WTC11 (cell line): ENCODE measurements around the gene LYRM2. TPM values are rescaled to one million over a fixed set of nuclear protein-coding genes. Genes with fewer than 3 reads are reported as not detected.
A peak's percentile ranks its signal among the peaks of the same experiment; 100 is the strongest.

Experiments
- ATAC-seq: fragments of 200-7000 bp; cut with Tn5 transposase; 2 replicates; pipeline ENCODE4 v1.10.0; 2021; ENCODE audit warnings: mild to moderate bottlenecking, moderate library complexity
- CTCF ChIA-PET: fragments of 300-600 bp; sonication (Branson Sonifier 250); formaldehyde crosslinking; loops from one replicate; lab custom pipeline; 2021; ENCODE audit warnings: antibody characterized with exemption; lab: Charles Lee
- POLR2A ChIA-PET: fragments of 350-600 bp; sonication (Branson Sonifier 250); formaldehyde crosslinking; loops from one replicate; lab custom pipeline; 2021; ENCODE audit warnings: antibody characterized with exemption; lab: Charles Lee
- DNase-seq: peaks from one replicate; pipeline ENCODE4 v3.0.0; 2021; ENCODE audit warnings: low spot score
- H3K27ac Mint-ChIP-seq: 2 replicates; pipeline ENCODE4 v1.8.0; 2021; ENCODE audit warnings: mixed read lengths
- H3K27me3 Mint-ChIP-seq: 2 replicates; pipeline ENCODE4 v1.8.0; 2021; ENCODE audit warnings: low read depth, mild to moderate bottlenecking, moderate library complexity, mixed read lengths
- H3K36me3 Mint-ChIP-seq: 2 replicates; pipeline ENCODE4 v1.8.0; 2021; ENCODE audit warnings: mixed read lengths
- H3K4me1 Mint-ChIP-seq: 2 replicates; pipeline ENCODE4 v1.8.0; 2022; ENCODE audit warnings: mixed read lengths
- H3K4me3 Mint-ChIP-seq: 2 replicates; pipeline ENCODE4 v1.8.0; 2021; ENCODE audit warnings: mild to moderate bottlenecking, moderate library complexity, mixed read lengths
- H3K9me3 Mint-ChIP-seq: 2 replicates; pipeline ENCODE4 v1.8.0; 2021; ENCODE audit warnings: mixed read lengths
- ATF1 ChIP-seq: sonication (generic); formaldehyde crosslinking; IDR thresholded peaks from 2 replicates; pipeline ENCODE4 v1.8.1; 2023; ENCODE audit warnings: mild to moderate bottlenecking, moderate library complexity, missing genetic modification reagents
- CREM ChIP-seq: sonication (generic); formaldehyde crosslinking; IDR thresholded peaks from 2 replicates; pipeline ENCODE4 v1.8.1; 2022; ENCODE audit warnings: mild to moderate bottlenecking, missing genetic modification reagents, moderate library complexity
- ESRRA ChIP-seq: sonication (generic); formaldehyde crosslinking; IDR thresholded peaks from 2 replicates; pipeline ENCODE4 v1.8.1; 2022; ENCODE audit warnings: mild to moderate bottlenecking, missing genetic modification reagents, borderline replicate concordance
- FOXK1 ChIP-seq: sonication (generic); formaldehyde crosslinking; IDR thresholded peaks from 2 replicates; pipeline ENCODE4 v1.8.0; 2022; ENCODE audit warnings: mild to moderate bottlenecking, moderate library complexity, missing genetic modification reagents
- FOXP1 ChIP-seq: sonication (generic); formaldehyde crosslinking; IDR thresholded peaks from 2 replicates; pipeline ENCODE4 v1.8.0; 2022; ENCODE audit warnings: missing genetic modification reagents, mild to moderate bottlenecking, moderate library complexity, borderline replicate concordance
- GTF2I ChIP-seq: fragments of 250-450 bp; sonication (Bioruptor Pico); conservative IDR thresholded peaks from 2 replicates; pipeline ENCODE4 v1.4.0; 2021; ENCODE audit warnings: mild to moderate bottlenecking
- MYBL2 ChIP-seq: sonication (generic); formaldehyde crosslinking; IDR thresholded peaks from 2 replicates; pipeline ENCODE4 v1.8.1; 2023; ENCODE audit warnings: mild to moderate bottlenecking, moderate library complexity, missing genetic modification reagents
- TP53 ChIP-seq: sonication (generic); formaldehyde crosslinking; IDR thresholded peaks from 2 replicates; pipeline ENCODE4 v1.8.1; 2023; ENCODE audit warnings: mild to moderate bottlenecking, missing genetic modification reagents
- ZNF416 ChIP-seq: fragments of 250-450 bp; sonication (Bioruptor Pico); IDR thresholded peaks from 2 replicates; pipeline ENCODE4 v1.9.0; 2021; ENCODE audit warnings: mild to moderate bottlenecking, inconsistent platforms
- ZNF423 ChIP-seq: fragments of 250-450 bp; sonication (Bioruptor Pico); IDR thresholded peaks from 2 replicates; pipeline ENCODE4 v2.1.2; 2022; ENCODE audit warnings: mild to moderate bottlenecking, moderate library complexity
- total RNA-seq: library from RNA; stranded (reverse); gene quantifications from 3 replicates; pipeline ENCODE4 v1.2.3, GENCODE V29; 2021
- TF ChIP-seq, protein P1 (sequence below): fragments of 250-450 bp; sonication (Bioruptor Pico); IDR thresholded peaks from 2 replicates; pipeline ENCODE4 v1.9.0; 2021; ENCODE audit warnings: mild to moderate bottlenecking
- TF ChIP-seq, protein P2 (sequence below): sonication (generic); formaldehyde crosslinking; IDR thresholded peaks from 2 replicates; pipeline ENCODE4 v1.8.0; 2023; ENCODE audit warnings: missing genetic modification reagents, mild to moderate bottlenecking, borderline replicate concordance
- TF ChIP-seq, protein P3 (sequence below): sonication (generic); formaldehyde crosslinking; IDR thresholded peaks from 2 replicates; pipeline ENCODE4 v1.8.1; 2023; ENCODE audit warnings: mild to moderate bottlenecking, missing genetic modification reagents, borderline replicate concordance
- TF ChIP-seq, protein P4 (sequence below): sonication (generic); formaldehyde crosslinking; IDR thresholded peaks from 2 replicates; pipeline ENCODE4 v1.8.0; 2022; ENCODE audit warnings: missing genetic modification reagents
- TF ChIP-seq, protein P5 (sequence below): fragments of 250-450 bp; sonication (Bioruptor Pico); IDR thresholded peaks from 2 replicates; pipeline ENCODE4 v1.9.0; 2021; ENCODE audit warnings: mild to moderate bottlenecking
- TF ChIP-seq, protein P6 (sequence below): sonication (generic); formaldehyde crosslinking; IDR thresholded peaks from 2 replicates; pipeline ENCODE4 v1.8.0; 2022; ENCODE audit warnings: mild to moderate bottlenecking, missing genetic modification reagents

Gene LYRM2
- total RNA-seq, 1 experiment from 2014 or later = 22.2 TPM

DNA sequence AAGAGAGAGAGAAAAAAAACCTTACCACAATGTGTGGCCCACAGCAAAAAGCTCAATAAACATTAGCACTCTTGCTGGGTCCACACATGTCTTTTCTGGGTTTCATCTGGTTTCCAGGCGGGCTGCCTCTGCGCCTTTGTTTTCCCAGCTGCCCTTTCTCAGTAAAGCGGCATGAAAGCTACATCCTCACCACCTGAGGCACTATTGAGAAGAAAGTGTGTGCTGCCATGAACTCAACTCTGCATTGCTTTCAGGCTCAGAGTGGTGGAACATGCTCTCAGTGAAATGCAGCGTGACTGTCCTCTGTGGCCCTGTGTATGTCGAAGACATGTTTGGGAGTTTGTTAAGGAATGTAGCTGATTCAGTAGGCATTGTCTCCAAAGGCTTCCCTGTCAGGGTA is 102.3 kb downstream of the LYRM2 start:
- no peak for TF ChIP-seq GTF2I (CRISPR knock-in tag)
- TF ChIP-seq MYBL2 = no peak
- TF ChIP-seq, protein P1, sequence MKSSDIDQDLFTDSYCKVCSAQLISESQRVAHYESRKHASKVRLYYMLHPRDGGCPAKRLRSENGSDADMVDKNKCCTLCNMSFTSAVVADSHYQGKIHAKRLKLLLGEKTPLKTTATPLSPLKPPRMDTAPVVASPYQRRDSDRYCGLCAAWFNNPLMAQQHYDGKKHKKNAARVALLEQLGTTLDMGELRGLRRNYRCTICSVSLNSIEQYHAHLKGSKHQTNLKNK (CRISPR knock-in tag) = no peak
- TF ChIP-seq, protein P2, sequence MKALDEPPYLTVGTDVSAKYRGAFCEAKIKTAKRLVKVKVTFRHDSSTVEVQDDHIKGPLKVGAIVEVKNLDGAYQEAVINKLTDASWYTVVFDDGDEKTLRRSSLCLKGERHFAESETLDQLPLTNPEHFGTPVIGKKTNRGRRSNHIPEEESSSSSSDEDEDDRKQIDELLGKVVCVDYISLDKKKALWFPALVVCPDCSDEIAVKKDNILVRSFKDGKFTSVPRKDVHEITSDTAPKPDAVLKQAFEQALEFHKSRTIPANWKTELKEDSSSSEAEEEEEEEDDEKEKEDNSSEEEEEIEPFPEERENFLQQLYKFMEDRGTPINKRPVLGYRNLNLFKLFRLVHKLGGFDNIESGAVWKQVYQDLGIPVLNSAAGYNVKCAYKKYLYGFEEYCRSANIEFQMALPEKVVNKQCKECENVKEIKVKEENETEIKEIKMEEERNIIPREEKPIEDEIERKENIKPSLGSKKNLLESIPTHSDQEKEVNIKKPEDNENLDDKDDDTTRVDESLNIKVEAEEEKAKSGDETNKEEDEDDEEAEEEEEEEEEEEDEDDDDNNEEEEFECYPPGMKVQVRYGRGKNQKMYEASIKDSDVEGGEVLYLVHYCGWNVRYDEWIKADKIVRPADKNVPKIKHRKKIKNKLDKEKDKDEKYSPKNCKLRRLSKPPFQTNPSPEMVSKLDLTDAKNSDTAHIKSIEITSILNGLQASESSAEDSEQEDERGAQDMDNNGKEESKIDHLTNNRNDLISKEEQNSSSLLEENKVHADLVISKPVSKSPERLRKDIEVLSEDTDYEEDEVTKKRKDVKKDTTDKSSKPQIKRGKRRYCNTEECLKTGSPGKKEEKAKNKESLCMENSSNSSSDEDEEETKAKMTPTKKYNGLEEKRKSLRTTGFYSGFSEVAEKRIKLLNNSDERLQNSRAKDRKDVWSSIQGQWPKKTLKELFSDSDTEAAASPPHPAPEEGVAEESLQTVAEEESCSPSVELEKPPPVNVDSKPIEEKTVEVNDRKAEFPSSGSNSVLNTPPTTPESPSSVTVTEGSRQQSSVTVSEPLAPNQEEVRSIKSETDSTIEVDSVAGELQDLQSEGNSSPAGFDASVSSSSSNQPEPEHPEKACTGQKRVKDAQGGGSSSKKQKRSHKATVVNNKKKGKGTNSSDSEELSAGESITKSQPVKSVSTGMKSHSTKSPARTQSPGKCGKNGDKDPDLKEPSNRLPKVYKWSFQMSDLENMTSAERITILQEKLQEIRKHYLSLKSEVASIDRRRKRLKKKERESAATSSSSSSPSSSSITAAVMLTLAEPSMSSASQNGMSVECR (CRISPR knock-in tag) = no peak
- TF ChIP-seq, protein P3, sequence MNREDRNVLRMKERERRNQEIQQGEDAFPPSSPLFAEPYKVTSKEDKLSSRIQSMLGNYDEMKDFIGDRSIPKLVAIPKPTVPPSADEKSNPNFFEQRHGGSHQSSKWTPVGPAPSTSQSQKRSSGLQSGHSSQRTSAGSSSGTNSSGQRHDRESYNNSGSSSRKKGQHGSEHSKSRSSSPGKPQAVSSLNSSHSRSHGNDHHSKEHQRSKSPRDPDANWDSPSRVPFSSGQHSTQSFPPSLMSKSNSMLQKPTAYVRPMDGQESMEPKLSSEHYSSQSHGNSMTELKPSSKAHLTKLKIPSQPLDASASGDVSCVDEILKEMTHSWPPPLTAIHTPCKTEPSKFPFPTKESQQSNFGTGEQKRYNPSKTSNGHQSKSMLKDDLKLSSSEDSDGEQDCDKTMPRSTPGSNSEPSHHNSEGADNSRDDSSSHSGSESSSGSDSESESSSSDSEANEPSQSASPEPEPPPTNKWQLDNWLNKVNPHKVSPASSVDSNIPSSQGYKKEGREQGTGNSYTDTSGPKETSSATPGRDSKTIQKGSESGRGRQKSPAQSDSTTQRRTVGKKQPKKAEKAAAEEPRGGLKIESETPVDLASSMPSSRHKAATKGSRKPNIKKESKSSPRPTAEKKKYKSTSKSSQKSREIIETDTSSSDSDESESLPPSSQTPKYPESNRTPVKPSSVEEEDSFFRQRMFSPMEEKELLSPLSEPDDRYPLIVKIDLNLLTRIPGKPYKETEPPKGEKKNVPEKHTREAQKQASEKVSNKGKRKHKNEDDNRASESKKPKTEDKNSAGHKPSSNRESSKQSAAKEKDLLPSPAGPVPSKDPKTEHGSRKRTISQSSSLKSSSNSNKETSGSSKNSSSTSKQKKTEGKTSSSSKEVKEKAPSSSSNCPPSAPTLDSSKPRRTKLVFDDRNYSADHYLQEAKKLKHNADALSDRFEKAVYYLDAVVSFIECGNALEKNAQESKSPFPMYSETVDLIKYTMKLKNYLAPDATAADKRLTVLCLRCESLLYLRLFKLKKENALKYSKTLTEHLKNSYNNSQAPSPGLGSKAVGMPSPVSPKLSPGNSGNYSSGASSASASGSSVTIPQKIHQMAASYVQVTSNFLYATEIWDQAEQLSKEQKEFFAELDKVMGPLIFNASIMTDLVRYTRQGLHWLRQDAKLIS (CRISPR knock-in tag) = no peak
- TF ChIP-seq ESRRA (CRISPR knock-in tag) = no peak
- Mint-ChIP-seq H3K9me3 (no peaks in the 10 kb centered on the region), H3K4me3 (no peak overlapping the region), H3K4me1 (peaks cover 3% of the 10 kb centered on the region), H3K36me3 (no peaks in the 10 kb centered on the region), H3K27me3 (no peaks in the 10 kb centered on the region; the same call in 1 of the 2 replicates), H3K27ac (peak overlapping the region; percentile 25)
- peak; percentile 18 for DNase-seq
- CTCF ChIA-PET = interaction anchor here (0.6 to 2.1 kb wide), 9 partner anchors 9 to 125 kb away, joined by 3 to 7 read pairs (median 3); no protein-coding TSS in a partner anchor
- ATAC-seq = peak; percentile 98
- POLR2A ChIA-PET = interaction anchor here (0.7 kb wide), 1 partner anchor 73 kb away, joined by 3 read pairs; no protein-coding TSS in a partner anchor

DNA sequence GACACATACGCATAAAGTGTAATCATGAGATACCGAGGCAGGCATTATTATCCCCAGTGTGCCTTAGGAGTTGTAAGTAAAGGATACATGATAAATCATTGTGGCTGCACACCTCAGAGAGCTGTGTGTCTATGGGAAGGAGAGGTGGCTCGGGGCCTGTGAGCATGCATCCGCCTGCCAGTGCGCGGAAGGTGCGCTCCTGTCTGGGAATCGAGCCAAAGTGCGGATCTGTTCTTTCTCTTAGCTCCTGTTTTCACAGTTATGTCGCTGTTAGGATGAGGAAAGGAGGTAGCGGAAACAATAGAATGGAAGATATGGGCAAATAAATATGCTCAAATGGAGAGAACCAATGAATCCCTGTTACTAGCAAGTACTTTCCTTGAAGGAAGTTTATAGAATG is 107.6 kb downstream of the LYRM2 start:
- ChIA-PET CTCF (no interaction called here), POLR2A (no interaction called here)
- no peaks in the 10 kb centered on the region for H3K4me1 Mint-ChIP-seq
- H3K4me3 Mint-ChIP-seq = no peak overlapping the region
- DNase-seq (no peak), ATAC-seq (no peak)
- no peaks in the 10 kb centered on the region for H3K9me3 Mint-ChIP-seq
- no peak overlapping the region for H3K27ac Mint-ChIP-seq
- no peaks in the 10 kb centered on the region; the same call in 1 of the 2 replicates for H3K27me3 Mint-ChIP-seq
- H3K36me3 Mint-ChIP-seq = no peaks in the 10 kb centered on the region
- no peak for TF ChIP-seq FOXK1 (CRISPR knock-in tag)
- TF ChIP-seq, protein P4, sequence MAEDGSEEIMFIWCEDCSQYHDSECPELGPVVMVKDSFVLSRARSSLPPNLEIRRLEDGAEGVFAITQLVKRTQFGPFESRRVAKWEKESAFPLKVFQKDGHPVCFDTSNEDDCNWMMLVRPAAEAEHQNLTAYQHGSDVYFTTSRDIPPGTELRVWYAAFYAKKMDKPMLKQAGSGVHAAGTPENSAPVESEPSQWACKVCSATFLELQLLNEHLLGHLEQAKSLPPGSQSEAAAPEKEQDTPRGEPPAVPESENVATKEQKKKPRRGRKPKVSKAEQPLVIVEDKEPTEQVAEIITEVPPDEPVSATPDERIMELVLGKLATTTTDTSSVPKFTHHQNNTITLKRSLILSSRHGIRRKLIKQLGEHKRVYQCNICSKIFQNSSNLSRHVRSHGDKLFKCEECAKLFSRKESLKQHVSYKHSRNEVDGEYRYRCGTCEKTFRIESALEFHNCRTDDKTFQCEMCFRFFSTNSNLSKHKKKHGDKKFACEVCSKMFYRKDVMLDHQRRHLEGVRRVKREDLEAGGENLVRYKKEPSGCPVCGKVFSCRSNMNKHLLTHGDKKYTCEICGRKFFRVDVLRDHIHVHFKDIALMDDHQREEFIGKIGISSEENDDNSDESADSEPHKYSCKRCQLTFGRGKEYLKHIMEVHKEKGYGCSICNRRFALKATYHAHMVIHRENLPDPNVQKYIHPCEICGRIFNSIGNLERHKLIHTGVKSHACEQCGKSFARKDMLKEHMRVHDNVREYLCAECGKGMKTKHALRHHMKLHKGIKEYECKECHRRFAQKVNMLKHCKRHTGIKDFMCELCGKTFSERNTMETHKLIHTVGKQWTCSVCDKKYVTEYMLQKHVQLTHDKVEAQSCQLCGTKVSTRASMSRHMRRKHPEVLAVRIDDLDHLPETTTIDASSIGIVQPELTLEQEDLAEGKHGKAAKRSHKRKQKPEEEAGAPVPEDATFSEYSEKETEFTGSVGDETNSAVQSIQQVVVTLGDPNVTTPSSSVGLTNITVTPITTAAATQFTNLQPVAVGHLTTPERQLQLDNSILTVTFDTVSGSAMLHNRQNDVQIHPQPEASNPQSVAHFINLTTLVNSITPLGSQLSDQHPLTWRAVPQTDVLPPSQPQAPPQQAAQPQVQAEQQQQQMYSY (CRISPR knock-in tag) = no peak

DNA sequence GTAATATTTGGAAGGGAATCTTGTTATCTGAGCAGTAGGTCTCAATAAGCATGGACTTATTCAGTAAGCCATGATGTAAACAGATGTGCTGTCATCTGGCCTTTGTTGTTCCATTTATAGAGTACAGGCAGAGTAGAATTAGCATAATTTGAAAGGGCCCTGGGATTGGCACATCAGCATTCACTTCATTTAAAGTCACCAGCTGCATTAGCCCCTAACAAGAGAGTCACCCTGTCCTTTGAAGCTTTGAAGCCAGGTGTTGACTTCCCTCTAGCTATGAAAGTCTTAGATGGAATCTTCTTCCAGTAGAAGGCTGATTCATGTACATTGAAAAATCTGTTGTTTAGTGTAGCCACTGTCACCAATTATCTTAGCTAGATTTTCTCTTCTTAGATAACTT is 109.7 kb downstream of the LYRM2 start:
- ChIA-PET CTCF (no interaction called here), POLR2A (no interaction called here)
- no peak for DNase-seq
- ATAC-seq = no peak
- H3K4me1 Mint-ChIP-seq = no peaks in the 10 kb centered on the region
- H3K4me3 Mint-ChIP-seq = no peak overlapping the region
- H3K27me3 Mint-ChIP-seq = no peaks in the 10 kb centered on the region; the same call in 1 of the 2 replicates
- H3K27ac Mint-ChIP-seq = no peak overlapping the region
- no peaks in the 10 kb centered on the region for H3K36me3 Mint-ChIP-seq
- H3K9me3 Mint-ChIP-seq = no peaks in the 10 kb centered on the region
- TF ChIP-seq ATF1 (CRISPR knock-in tag) = no peak
- TF ChIP-seq, protein P5, sequence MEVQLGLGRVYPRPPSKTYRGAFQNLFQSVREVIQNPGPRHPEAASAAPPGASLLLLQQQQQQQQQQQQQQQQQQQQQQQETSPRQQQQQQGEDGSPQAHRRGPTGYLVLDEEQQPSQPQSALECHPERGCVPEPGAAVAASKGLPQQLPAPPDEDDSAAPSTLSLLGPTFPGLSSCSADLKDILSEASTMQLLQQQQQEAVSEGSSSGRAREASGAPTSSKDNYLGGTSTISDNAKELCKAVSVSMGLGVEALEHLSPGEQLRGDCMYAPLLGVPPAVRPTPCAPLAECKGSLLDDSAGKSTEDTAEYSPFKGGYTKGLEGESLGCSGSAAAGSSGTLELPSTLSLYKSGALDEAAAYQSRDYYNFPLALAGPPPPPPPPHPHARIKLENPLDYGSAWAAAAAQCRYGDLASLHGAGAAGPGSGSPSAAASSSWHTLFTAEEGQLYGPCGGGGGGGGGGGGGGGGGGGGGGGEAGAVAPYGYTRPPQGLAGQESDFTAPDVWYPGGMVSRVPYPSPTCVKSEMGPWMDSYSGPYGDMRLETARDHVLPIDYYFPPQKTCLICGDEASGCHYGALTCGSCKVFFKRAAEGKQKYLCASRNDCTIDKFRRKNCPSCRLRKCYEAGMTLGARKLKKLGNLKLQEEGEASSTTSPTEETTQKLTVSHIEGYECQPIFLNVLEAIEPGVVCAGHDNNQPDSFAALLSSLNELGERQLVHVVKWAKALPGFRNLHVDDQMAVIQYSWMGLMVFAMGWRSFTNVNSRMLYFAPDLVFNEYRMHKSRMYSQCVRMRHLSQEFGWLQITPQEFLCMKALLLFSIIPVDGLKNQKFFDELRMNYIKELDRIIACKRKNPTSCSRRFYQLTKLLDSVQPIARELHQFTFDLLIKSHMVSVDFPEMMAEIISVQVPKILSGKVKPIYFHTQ = no peak
- no peak for TF ChIP-seq TP53
- TF ChIP-seq ZNF416 = no peak
- TF ChIP-seq ZNF423 (CRISPR knock-in tag) = no peak
- TF ChIP-seq CREM (CRISPR knock-in tag) = no peak
- TF ChIP-seq, protein P6, sequence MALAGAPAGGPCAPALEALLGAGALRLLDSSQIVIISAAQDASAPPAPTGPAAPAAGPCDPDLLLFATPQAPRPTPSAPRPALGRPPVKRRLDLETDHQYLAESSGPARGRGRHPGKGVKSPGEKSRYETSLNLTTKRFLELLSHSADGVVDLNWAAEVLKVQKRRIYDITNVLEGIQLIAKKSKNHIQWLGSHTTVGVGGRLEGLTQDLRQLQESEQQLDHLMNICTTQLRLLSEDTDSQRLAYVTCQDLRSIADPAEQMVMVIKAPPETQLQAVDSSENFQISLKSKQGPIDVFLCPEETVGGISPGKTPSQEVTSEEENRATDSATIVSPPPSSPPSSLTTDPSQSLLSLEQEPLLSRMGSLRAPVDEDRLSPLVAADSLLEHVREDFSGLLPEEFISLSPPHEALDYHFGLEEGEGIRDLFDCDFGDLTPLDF (CRISPR knock-in tag) = no peak
- no peak for TF ChIP-seq FOXP1 (CRISPR knock-in tag)
